A549 (cell line): ENCODE results near the gene RDH11.

Experiments
- FOSL2 ChIP-seq, 2 experiments: fragments of 450-650 bp in 1 of 2; fragments of >200 bp in 1 of 2; sonication (Bioruptor Twin) in 1 of 2; formaldehyde crosslinking; IDR thresholded peaks; 2 replicates each; pipeline versions ENCODE4 v1.5.0 to v1.6.1; 2016 to 2020; ENCODE audit warnings: mild to moderate bottlenecking in 1 of 2, moderate library complexity in 1 of 2
- POLR2A ChIP-seq: IDR thresholded peaks from 2 replicates; pipeline ENCODE4 v1.6.1; 2012; ENCODE audit warnings: mild to moderate bottlenecking, low read length
- POLR2AphosphoS2 ChIP-seq: conservative IDR thresholded peaks from 2 replicates; pipeline ENCODE4 v1.6.1; 2012; ENCODE audit warnings: low read length, improper control_type of control experiment, inconsistent platforms
- TF ChIP-seq, protein P1 (sequence below): fragments of >200 bp; sonication (Bioruptor Twin); formaldehyde crosslinking; IDR thresholded peaks from 3 replicates; pipeline ENCODE4 v1.5.1; 2016
- TF ChIP-seq, protein P2 (sequence below): fragments of 200-600 bp; sonication (generic); IDR thresholded peaks from 2 replicates; pipeline ENCODE4 v1.6.1; 2016; ENCODE audit warnings: antibody characterized with exemption, mild to moderate bottlenecking, moderate library complexity

DNA sequence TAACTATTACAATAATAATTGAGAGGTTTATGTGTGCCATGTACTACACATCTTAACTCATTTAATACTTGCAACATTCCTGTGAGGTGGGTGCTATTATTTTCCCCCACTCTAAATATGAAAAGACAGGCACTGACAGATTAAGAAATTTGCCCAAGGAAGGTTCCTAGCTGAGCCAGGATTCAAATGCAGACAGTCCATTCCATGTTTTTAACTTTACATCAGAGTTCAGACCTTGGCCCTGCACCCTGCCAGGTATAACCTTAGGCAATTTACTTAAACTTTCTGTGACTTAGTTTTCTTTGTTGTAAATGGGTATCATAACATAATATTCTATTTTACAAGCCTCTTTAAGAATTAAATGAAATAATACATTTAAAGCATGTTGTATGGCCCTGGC is 32.7 kb upstream of the RDH11 start:
- TF ChIP-seq, protein P1, sequence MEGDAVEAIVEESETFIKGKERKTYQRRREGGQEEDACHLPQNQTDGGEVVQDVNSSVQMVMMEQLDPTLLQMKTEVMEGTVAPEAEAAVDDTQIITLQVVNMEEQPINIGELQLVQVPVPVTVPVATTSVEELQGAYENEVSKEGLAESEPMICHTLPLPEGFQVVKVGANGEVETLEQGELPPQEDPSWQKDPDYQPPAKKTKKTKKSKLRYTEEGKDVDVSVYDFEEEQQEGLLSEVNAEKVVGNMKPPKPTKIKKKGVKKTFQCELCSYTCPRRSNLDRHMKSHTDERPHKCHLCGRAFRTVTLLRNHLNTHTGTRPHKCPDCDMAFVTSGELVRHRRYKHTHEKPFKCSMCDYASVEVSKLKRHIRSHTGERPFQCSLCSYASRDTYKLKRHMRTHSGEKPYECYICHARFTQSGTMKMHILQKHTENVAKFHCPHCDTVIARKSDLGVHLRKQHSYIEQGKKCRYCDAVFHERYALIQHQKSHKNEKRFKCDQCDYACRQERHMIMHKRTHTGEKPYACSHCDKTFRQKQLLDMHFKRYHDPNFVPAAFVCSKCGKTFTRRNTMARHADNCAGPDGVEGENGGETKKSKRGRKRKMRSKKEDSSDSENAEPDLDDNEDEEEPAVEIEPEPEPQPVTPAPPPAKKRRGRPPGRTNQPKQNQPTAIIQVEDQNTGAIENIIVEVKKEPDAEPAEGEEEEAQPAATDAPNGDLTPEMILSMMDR: no peak
- no peak for TF ChIP-seq POLR2A
- TF ChIP-seq, protein P2, sequence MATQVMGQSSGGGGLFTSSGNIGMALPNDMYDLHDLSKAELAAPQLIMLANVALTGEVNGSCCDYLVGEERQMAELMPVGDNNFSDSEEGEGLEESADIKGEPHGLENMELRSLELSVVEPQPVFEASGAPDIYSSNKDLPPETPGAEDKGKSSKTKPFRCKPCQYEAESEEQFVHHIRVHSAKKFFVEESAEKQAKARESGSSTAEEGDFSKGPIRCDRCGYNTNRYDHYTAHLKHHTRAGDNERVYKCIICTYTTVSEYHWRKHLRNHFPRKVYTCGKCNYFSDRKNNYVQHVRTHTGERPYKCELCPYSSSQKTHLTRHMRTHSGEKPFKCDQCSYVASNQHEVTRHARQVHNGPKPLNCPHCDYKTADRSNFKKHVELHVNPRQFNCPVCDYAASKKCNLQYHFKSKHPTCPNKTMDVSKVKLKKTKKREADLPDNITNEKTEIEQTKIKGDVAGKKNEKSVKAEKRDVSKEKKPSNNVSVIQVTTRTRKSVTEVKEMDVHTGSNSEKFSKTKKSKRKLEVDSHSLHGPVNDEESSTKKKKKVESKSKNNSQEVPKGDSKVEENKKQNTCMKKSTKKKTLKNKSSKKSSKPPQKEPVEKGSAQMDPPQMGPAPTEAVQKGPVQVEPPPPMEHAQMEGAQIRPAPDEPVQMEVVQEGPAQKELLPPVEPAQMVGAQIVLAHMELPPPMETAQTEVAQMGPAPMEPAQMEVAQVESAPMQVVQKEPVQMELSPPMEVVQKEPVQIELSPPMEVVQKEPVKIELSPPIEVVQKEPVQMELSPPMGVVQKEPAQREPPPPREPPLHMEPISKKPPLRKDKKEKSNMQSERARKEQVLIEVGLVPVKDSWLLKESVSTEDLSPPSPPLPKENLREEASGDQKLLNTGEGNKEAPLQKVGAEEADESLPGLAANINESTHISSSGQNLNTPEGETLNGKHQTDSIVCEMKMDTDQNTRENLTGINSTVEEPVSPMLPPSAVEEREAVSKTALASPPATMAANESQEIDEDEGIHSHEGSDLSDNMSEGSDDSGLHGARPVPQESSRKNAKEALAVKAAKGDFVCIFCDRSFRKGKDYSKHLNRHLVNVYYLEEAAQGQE: no peak
- no peak for TF ChIP-seq FOSL2 (IDR thresholded peaks at IDR 0.05)
- TF ChIP-seq FOSL2 (CRISPR knock-in tag; IDR thresholded peaks at IDR 0.05): no peak
- TF ChIP-seq POLR2AphosphoS2: no peak
